Calu3 (cell line): ENCODE data around the gene PRKAR1A. TPM values are rescaled to one million over a fixed set of nuclear protein-coding genes. Genes with fewer than 3 reads are reported as not detected.

Source experiments
- BruUV-seq: library from RNA; stranded (reverse); fragments of 400-500 nt; replicated peaks from 2 replicates; lab custom pipeline; 2021; lab: Mats Ljungman, UMichigan
- CTCF ChIA-PET: fragments of 300-600 bp; sonication (Branson Sonifier 250); formaldehyde crosslinking; loops from one replicate; lab custom pipeline; 2022; ENCODE audit warnings: antibody characterized with exemption; lab: Charles Lee
- DNase-seq: peaks from one replicate; pipeline ENCODE4 v3.0.0; 2022
- H3K27ac Mint-ChIP-seq: one replicate; pipeline ENCODE4 v1.8.0; 2022; ENCODE audit warnings: mixed read lengths; ENCODE audit not compliant: unreplicated experiment
- H3K27me3 Mint-ChIP-seq: one replicate; pipeline ENCODE4 v1.8.0; 2022; ENCODE audit warnings: mixed read lengths; ENCODE audit not compliant: unreplicated experiment
- H3K36me3 Mint-ChIP-seq: one replicate; pipeline ENCODE4 v1.8.0; 2022; ENCODE audit warnings: mild to moderate bottlenecking, moderate library complexity, mixed read lengths; ENCODE audit not compliant: insufficient read depth, unreplicated experiment
- H3K4me1 Mint-ChIP-seq: one replicate; pipeline ENCODE4 v1.8.0; 2022; ENCODE audit warnings: mild to moderate bottlenecking, low read depth, mixed read lengths; ENCODE audit not compliant: unreplicated experiment
- H3K4me3 Mint-ChIP-seq: one replicate; pipeline ENCODE4 v1.8.0; 2022; ENCODE audit warnings: mild to moderate bottlenecking, low read depth, moderate library complexity, mixed read lengths; ENCODE audit not compliant: unreplicated experiment
- H3K9me3 Mint-ChIP-seq: one replicate; pipeline ENCODE4 v1.8.0; 2022; ENCODE audit warnings: low read depth, mixed read lengths; ENCODE audit not compliant: unreplicated experiment
- CTCF ChIP-seq: fragments of 200-600 bp; IDR thresholded peaks from one replicate; pipeline ENCODE4 v1.8.0; 2022; ENCODE audit warnings: antibody characterized with exemption; ENCODE audit not compliant: unreplicated experiment
- intact Hi-C: fragments of 100-400 bp; cut with micrococcal nuclease; formaldehyde crosslinking; loops from one replicate; pipeline ENCODE4 v1.10.0; 2022; ENCODE audit not compliant: unreplicated experiment
- total RNA-seq: library from RNA; stranded (reverse); gene quantifications from 2 replicates; pipeline ENCODE4 v1.2.3, GENCODE V29; 2022

Gene PRKAR1A
- total RNA-seq, 1 experiment from 2014 or later: 239 TPM

GRCh38 chr17:68511254-68511670, 968 bp upstream of the PRKAR1A start:
- TSS peak; percentile 76 for BruUV-seq
- peaks cover 14% of the 10 kb centered on the region for H3K4me1 Mint-ChIP-seq
- H3K27ac Mint-ChIP-seq: peak overlapping the region; percentile 98
- TF ChIP-seq CTCF: no peak
- intact Hi-C loops: no loop called here
- peak overlapping the region; percentile 96 for H3K4me3 Mint-ChIP-seq
- no peak for DNase-seq
- H3K9me3 Mint-ChIP-seq: no peaks in the 10 kb centered on the region
- CTCF ChIA-PET: no interaction called here
- H3K27me3 Mint-ChIP-seq: no peaks in the 10 kb centered on the region
- H3K36me3 Mint-ChIP-seq: peaks cover 43% of the 10 kb centered on the region

GRCh38 chr17:68511671-68512246, 471 bp upstream of the PRKAR1A start:
- H3K36me3 Mint-ChIP-seq: peaks cover 43% of the 10 kb centered on the region
- H3K4me1 Mint-ChIP-seq: peaks cover 15% of the 10 kb centered on the region
- no TSS peak for BruUV-seq
- H3K4me3 Mint-ChIP-seq: peak overlapping the region; percentile 96
- TF ChIP-seq CTCF: no peak
- CTCF ChIA-PET: no interaction called here
- intact Hi-C loops: no loop called here
- no peaks in the 10 kb centered on the region for H3K9me3 Mint-ChIP-seq
- DNase-seq: peak; percentile 78
- H3K27me3 Mint-ChIP-seq: no peaks in the 10 kb centered on the region
- H3K27ac Mint-ChIP-seq: peak overlapping the region; percentile 98

- H3K4me1 Mint-ChIP-seq: peaks cover 22% of the 10 kb centered on the region
- peaks cover 3% of the 10 kb centered on the region for H3K9me3 Mint-ChIP-seq
- peaks cover 54% of the 10 kb centered on the region for H3K36me3 Mint-ChIP-seq
- DNase-seq: peak; percentile 8
- peak overlapping the region; percentile 98 for H3K27ac Mint-ChIP-seq
- intact Hi-C loops: no loop called here
- peak overlapping the region; percentile 96 for H3K4me3 Mint-ChIP-seq
- CTCF ChIA-PET: no interaction called here
- BruUV-seq: TSS peak; percentile 53
- TF ChIP-seq CTCF: no peak
- H3K27me3 Mint-ChIP-seq: no peaks in the 10 kb centered on the region
These were observed 787 bp downstream of the PRKAR1A start for GRCh38 chr17:68512960-68513474.

- Mint-ChIP-seq H3K9me3 (peaks cover 3% of the 10 kb centered on the region), H3K4me1 (peaks cover 22% of the 10 kb centered on the region), H3K36me3 (peaks cover 63% of the 10 kb centered on the region), H3K4me3 (peak overlapping the region; percentile 96), H3K27ac (peak overlapping the region; percentile 98), H3K27me3 (no peaks in the 10 kb centered on the region)
- no peak for TF ChIP-seq CTCF
- intact Hi-C loops: no loop called here
- no peak for DNase-seq
- BruUV-seq: no TSS peak
- CTCF ChIA-PET: no interaction called here
These were observed 1.7 kb downstream of the PRKAR1A start for GRCh38 chr17:68513932-68514331.
